LoVo (cell line): ENCODE measurements around the gene COX6B2.
"Not testable (repeated sequence)": the region's sequence is repeated elsewhere in the genome, so short reads cannot be mapped to it uniquely, and the experiment has no call there.

Experiments
- DNase-seq: peaks from one replicate; pipeline ENCODE4 v3.0.0-alpha.2; 2016; ENCODE audit warnings: low spot score

Gene COX6B2

DNA sequence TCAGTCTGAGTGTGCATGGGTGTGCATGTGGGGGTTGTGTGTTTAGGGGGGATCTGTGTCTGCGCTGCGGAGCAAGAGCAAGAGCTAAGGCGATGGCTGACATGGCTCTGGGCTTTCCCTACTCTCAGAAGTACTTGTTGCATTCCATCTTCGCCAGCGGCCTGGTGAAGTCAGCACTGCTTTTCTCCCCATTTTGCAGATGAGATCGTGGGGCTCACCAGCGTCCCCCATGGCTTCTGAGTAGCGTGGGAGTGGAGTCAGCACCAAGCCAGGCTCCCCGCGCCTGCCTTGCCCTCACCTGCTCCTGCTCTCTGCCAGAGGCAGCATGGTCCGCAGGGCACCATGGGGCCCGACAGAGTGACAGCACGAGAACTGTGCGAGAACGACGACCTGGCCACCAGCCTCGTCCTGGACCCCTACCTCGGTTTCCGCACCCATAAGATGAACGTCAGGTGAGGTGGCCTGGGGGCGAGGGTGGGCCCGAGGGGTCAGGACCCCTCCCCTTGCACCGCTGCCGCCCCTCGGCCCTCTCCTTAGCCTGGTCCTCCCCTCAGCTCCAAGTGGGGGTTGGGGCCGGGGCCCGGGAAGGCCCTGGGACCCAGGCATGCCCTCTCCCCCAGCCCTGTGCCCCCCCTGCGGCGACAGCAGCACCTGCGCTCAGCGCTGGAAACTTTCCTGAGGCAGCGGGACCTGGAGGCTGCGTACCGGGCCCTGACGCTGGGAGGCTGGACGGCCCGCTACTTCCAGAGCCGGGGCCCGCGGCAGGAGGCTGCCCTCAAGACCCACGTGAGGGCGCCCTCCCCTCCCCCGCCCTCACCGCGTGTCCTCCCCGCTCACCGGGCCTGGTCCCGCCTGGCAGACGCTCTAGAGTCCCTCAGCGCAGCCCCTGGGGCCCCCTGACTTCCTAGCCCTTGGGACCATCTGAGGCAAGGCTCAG, 12.7 kb downstream of the COX6B2 start:
- no peak for DNase-seq

DNA sequence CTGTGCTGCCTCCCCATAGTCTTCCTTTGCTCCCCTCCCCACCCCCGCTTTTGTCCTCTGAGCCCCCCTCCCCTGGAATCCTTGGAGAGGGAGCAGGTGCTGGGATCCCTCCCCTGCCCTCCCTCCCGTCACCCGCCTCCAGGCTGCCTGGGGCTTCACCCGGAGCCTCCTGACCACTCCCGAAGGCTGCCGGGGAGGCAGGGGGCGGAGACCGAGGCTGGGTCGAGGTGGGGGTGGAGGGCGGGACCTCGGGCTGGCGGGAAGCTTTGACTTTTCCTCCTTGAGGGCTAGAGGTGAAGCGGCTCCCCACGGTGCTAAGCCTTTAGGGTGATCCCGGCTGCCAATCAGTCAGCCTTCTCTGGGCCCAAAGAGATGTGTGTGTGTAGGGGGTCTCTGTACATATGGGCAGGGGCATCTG, 13.3 kb downstream of the COX6B2 start:
- no peak for DNase-seq

DNA sequence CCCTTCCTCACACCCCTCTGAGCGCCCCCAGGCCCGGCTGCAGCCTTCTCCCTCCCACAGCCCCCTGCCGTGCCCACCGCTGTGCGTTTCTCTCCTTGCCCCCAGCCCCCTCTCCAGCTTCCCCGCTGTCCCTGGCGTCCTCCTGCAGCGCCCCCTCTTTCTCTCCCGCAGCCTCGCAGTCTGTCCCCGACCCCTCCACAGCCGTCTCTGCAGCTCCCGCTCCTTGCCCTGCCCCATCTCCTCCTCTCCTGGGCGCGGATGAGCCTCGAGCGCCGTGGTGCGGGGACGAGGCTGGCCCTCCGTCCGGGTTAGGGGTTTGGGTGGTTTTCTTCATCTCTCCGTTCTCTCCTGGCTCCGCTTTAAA, 13.8 kb downstream of the COX6B2 start:
- DNase-seq = no peak

DNA sequence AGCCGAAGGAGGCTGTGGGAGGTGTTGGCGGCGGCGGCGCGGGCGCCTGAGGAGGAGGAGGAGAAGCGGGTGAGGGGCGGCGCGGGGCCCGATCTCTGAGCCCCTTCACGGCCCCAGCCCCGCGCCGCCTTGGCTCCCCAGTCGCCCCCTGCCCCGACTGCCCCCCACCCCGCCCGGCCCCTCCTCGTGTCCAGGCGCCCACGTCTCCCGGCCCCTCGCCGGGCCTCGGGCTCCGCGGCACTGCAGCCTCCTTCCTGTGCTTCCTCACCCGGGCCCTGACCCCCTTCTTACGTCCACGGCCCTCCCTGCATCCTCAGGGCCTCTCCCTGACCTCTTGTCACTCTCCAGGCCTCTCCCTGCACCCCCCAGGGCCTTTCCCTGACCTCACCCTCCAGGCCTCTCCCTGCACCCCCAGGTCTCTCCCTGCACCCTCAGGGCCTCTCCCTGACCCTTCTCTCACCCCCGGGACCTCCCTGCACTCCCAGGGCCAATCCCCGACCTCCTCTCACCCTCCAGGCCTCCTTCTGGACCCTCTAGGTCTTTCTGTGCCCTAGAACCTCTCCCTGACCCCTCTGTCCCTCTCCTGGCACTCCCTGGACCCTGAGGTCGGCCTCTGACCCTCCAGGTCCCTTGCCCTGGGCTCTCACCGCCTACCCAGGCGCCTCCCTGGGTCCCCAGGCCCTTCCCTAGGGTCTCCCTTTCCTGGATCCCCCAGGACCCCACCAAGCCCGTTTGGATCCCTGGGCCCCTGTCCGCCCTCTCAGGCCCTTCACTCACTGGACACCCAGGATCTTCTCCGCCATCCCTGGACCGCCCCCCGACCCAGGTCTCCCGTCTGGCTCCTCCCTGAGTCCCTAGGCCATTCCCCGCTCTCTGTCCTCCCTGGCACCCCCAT, 14.4 kb downstream of the COX6B2 start:
- no peak for DNase-seq

DNA sequence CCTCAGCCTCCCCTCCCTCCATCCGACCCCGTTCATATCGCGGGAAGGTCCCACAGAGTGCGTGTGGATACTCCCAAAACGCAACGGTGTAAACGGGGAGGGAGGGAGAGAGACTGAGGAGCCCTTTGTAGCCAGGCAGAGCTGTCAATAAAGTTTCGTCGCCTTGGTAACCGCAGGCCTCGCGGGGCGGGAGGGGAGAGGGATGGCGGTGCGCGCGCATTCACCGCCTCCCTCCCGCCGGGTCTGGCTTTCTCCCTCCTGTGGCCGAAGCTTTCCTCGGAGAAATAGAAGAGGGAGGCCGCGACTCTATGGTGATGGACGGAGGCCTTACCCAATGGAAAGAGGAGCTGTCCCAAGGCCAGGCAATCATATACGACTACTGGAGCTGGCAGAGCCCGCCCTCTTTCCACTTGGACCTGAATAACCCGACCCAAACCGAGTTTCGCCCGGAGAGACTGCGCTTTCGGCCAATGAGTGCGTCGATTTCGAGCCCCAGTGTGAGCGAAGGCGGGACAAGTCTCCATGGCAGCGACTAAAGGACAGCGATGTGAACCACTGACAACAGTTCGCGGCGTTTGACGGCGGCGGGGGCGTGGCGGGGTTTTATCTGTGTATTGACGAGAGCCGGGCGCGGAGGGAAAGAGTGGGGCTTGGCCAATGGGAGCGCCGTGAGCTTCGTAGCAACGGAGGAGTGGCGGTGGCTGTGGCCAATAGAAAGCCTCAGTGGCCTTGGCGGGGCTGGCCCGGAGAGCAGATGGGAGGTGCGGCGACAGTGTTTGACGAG, 15.2 kb downstream of the COX6B2 start, which contains the start of gene KMT5C:
TSS of gene KMT5C (plus strand) at position 772 of the 784 bp plus-strand sequence. CDS start 2,061 bp downstream, outside the sequence.
- DNase-seq = peak; percentile 100

DNA sequence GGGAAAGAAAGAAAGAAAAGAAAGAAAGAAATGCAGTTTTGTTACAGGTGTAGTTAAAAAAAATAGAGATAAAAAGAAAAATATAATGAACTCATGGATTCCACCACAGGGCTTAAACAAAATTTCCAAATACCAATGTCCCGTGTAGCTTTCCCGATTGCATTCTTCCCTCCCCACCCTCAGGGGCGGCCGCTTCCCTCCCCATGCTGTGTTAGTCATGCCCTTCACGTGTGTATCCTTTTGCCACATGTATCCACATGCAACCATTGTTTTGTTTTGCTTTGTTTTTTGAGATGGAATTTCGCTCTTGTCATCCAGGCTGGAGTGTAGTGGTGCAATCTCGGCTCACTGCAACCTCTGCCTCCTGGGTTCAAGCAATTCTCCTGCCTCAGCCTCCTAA, 18.4 kb downstream of the COX6B2 start:
- no peak for DNase-seq

DNA sequence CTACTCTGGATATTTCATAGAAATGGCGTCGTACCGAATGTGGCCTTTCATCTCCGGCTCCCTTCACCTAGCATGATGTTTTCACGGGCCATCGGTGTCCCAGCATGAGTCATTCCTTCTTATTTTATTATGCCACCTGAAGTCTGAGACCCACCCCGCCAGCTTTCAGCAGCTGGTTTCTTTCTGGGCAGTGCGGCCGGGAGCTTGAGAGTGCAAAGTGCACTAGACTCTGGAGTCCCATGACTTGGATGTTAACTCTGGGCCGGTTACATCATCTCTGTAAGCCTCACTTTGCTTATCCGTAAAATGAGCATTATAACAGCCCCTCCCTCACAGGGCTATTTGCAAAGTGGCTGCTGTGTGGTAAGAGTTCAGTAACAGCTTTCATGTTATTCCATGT, 20.6 kb downstream of the COX6B2 start:
- DNase-seq = peak; percentile 84

DNA sequence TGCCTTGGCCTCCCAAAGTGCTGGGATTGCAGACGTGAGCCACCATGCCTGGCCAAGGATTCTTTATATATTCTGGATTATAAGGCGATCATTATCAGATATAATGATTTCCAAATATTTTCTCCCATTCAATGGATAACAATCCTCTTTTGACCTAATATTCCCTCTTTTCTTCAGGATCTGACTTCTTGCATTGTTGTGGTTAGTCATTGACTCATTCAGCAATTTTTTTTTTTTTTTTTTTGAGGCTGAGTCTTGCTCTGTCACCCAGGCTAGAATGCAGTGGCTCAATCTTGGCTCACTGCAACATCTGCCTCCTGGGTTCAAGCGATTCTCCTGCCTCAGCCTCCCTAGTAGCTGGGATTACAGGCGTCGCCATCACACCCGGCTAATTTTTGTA, 24.7 kb downstream of the COX6B2 start:
- DNase-seq = not testable (repeated sequence)

DNA sequence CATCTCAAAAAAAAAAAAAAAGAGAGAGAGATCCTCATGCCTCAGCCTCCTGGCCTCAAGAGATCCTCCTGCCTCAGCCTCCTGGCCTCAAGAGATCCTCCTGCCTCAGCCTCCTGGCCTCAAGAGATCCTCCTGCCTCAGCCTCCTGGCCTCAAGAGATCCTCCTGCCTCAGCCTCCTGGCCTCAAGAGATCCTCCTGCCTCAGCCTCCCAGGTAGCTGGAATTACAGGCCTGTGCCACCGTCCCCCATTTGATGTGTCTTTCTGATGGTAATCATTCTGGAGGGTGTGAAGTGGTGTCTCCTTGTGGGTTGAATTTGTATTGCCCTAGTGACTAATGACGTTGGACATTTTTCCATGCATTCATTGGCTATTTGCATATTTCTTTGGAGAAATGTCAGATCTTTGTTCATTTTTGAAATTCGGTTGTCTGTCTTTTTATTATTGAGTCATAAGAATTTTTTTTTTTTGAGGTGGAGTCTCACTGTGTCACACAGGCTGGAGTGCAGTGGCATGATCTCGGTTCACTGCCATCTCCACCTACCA, 25.7 kb downstream of the COX6B2 start:
- not testable (repeated sequence) for DNase-seq

DNA sequence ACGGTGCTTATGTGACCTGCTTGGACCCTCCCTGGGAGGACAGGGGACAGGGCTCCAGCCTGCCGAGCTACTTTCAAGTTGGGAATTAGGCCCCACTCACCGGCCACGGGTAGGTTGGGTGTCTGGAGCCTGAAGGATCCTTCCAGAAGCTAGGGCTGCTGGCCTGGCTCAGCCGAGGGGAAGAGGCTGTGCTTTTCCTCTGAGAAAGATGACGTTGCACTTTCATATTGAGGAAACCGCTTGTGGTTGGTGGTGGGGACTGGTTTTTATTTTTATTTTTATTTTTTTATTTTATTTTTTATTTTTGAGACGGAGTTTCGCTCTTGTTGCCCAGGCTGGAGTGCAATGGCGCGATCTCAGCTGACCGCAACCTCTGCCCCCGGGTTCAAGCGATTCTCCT, 29.3 kb downstream of the COX6B2 start, which contains the start of gene TMEM150B:
TSS of gene TMEM150B (minus strand) at position 170 of the 400 bp plus-strand sequence. CDS start 4,305 bp downstream, outside the sequence.
- no peak for DNase-seq

DNA sequence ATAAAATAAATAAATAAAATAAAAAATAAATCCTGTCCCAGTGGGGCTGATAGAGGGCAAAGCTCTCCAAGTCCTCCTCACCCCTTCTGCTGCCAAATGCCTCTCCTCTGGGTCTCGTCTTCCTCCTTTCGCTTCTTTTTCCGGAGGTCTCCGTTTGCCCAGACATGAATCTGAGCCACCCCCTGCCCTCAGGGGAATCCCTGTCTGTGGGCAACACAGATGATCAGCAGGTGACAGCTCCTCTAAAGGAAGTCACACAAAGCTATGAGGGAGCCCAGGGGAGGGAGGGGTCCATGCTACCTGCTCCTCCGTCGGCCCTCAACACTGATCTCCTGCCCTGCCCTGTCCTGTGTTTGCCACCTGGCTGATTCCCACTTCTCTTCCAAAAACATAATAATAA, 29.9 kb downstream of the COX6B2 start:
- DNase-seq = no peak

DNA sequence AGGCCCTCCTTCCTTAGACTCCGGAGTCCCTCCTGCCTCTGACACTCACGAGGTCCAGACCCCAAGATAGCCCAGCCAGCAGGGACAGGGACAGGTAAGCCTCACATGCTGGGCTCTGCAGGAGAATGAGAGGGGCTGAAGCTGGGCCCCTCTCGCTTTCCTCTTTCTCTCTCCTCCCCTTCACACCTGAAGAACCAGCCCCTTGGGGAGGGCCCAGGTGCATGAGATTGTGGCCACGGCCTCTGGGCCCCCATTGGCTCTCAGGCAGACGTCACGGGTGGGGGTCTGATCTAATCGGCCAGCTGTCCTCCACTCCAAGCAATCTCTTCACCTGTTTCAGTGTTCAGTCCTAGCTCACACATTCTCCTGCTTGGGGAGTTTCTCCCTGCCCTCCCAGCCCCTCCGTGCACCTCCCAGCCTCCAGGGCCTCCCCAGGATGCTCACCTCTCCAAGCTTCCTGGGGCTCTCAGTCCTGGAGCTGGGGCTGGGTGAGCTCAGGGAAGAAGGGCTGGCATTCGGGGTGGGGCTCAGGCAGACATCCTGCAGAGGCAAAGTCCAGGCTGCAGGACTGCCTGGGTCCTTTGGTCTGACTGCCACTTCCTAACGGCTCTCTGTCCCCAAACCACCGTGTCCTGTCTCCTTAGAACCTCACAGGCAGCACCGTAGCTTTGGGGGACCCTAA, 32.2 kb downstream of the COX6B2 start:
- DNase-seq = no peak

DNA sequence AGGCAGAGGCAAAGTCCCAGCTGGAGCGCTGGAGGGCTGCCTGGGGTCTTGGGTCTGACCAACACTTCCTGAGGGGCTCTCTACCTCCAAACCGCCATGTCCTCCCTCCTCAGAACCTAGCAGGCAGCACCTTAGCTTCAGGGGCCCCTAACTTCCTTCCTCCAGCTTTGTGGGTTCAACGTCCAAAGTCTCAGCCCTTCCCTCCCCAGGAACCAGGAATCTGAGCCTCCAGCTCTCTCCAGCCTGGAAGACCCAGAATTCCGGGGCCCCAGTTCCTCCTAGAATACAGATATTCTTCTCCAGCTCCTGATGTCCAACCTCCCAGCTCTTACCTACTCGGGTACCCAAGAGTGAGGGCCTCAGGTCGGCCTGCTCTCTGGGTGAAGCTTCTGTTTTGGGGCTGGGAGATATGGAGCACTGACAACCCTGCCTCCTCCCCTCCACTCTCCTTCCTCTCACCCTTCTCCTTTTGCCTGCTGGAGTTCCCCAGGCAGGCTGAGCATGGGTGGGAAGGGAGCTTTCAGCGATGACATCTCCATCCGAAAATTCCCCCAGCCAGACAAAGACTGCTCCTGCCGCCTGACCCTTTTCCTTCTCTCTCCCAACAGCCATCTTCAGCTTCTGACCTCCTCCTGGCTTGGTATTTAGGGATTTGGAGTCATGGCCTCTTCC, 32.9 kb downstream of the COX6B2 start:
- no peak for DNase-seq

DNA sequence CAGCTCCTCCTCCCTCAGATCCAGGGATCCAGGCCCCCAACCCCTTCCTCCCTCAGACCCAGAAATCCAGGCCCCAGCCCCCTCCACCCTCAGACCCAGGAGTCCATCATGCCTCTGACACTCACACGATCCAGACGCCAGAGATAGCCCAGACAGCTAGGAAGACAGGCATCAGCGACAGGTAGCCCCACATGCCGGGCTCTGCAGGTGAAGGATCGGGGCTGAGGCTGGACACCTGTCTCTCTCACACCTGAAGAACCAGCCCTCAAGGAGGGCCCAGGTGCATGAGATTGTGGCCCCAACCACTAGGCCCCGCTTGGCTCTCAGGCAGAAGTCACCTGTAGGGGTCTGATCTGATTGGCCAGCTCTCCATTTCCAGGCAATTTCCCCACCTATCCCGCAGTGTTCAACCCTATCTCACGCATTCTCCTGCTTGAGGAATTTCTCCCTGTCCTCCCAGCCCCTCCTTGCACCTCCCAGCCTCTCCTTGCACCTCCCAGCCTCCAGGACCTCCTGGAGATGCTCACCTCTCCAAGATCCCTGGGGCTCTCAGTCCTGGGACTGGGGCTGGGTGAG, 33.6 kb downstream of the COX6B2 start:
- DNase-seq = no peak

DNA sequence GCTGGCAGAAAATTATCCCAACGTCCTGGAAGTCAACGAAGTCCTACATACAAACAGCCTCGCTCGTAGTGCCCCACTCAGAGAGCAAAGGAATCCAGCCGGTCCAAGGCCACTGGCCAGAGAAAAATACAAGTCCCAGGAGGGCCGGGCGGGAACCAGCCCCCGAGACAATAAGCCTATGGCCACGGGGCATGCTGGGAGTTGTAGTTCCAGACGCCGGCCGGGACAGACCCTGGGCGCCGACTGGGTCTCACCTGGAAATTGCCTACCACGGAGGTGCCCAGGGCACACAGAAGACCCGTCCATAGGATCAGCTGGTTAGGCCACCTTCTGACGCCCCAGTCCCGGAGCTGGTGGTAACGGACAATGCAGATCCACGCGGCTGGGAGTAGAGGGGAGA, 34.7 kb downstream of the COX6B2 start:
- no peak for DNase-seq

DNA sequence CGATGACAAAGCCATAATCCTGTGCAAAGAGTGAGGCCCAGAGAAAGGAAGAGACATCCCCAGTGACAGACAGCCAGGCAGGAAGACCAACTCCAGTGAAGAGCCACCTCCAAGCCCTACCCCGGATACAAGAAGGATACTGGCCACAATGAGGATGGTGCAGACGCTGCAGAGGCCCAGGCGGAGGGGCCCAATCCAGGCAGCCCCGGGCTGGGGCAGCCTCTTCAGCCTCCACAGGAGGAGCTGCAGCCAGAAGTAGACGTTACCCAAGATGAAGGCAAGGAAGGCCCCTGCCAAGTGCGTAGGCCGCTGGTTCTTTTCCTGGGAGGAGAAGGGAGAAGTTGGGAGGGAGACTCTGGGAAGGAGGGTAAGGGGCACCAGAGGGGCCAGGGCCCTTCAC, 37.9 kb downstream of the COX6B2 start:
- no peak for DNase-seq

DNA sequence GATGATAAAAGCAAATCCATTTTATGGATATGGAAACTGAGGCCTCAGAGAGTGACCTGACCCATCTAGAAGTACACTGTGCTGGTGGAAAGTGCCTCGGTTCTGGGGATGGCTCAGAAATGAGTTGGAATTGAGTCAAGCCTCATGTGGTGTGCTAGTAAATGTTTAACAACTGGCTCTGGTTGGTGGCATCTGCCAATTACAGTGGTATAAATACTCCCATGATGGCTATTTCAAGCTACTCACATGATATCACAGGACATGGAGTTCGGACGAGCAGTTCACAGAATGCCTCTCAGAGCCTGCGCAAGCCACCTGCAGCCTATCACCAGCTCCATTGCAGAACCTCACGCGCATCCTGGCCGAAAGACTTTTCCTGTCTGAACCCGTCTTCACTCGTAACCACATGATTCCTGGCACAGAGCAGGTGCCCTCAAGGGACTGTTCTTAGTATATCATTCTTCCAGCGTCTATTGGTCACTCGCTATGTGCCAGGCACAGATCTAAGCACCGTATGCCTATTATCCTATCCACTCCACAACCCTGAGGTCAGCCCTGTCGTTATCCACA, 38.5 kb downstream of the COX6B2 start:
- DNase-seq = no peak

DNA sequence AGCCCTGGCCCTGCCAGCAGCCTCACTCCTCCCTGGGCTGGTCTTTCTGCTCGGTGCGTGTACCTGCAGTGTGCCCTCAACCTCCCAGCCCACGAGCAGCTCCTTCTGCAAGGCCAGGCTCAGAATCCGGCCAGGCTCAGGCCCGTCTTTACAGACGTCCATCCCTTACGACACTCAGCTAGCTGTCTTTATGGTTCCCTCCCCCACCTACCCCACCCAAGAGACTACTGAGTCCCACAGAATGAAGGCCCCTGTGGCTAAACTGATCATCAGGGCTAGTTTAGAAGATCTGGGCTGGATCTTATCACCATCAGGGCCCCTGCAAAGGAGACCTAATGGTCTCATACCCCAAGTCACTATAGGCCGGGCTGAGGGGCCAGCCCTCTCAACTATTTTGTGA, 40.1 kb downstream of the COX6B2 start:
- DNase-seq = no peak

DNA sequence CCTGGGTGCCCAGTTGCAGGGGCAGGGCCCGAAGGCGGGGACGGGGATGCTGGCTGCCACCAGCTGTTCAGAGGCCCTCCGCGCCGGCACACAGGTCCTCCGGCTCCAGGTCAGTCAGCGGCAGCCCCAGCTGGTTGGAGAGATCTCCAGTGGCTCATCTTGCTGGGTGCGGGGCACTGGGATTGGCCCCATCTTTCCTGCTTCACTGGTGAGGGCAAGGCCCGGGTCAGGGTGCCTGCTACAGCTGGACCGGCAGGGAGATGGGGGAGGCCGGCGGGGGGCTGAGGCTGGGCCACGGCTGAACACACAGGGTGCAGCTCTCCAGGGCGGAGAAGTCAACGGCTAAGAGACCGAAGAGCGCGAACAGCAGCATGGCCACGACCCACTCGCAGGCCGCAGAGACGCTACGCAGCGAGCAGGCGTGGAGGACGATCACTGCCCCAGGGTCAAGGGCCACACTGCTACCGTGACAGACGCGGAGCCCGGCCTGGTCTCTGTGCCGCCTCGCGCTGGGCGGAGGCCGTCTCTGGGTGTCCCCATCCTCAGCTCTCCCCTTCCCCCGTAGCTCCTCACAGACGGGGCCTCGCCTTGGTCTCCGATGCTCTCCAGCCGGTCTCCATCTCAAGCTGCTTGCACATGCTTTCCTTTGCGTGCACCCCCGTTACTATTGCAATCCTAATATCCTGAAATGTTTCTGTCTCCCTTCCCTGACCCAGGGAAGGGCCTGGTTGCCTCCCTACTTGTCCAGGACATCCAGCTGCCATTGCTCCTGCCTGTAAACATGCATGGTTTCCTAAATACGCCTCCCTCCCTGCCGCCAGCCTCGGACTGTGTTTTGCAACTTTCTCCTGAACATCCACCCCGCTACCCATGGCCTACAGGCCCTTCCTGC, 41.7 kb downstream of the COX6B2 start:
- DNase-seq = no peak
